Measurements from ENCODE around the gene ZFP1. TPM values are rescaled to one million over a fixed set of nuclear protein-coding genes. Genes with fewer than 3 reads are reported as not detected.

Gene ZFP1
- total RNA-seq, 1 experiment from 2014 or later, result 9.7 TPM

DNA sequence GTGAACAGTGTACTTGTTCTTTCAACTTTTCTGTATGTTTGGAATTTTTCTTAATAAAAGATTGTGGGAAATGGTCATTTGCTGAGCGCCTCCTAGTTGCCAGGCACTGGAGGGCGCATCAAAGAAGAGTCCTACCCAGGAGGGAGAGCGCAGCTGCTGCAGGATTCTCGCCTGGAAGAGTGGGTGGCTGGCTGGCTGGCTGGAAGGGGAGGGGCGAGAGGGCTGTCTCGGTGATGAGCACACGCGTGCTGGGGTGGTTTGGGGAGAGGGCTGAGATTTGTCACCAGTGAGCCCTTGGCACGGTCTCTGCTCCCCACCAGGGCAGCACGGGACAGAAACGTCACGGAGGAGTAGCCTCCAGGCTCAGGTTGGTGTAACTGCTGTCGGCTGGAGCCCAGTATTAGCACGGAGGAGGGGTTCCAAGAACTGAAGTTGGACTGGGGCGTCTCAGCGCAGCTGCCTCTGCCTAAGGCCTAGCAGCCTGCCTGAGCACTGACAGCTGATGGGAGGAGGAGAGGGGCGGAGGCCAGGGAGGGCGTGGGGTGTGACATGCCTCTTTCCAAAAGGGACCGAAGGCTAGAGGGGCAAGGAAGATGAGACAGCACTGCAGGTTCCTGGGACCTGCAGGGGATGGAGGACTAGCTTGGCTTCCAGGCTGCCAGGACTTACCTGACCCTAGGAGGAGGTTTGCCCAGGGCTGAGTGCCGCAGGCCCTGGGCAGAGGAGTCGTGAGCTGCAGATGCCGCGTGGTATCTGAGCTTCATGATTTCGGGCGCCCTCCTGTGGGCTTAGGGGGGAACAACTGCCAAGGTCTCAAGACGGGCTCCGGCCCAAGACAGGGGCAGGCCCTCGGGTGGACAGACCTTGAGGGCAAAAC lies 37.4 kb upstream of the ZFP1 start:
- peak; percentile 90 for DNase-seq (ENCODE audit: low spot score)
- H3K4me3 Mint-ChIP-seq, result peak overlapping the region; percentile 27
- H3K27me3 Mint-ChIP-seq (ENCODE audit: low read depth), result no peaks in the 10 kb centered on the region
- POLR2A ChIA-PET, result interaction anchor here (2.3 to 2.8 kb wide), 2 partner anchors 112 to 126 kb away, joined by 16 to 18 read pairs; partner anchors contain the start of genes WDR59 and ZNRF1
- CTCF ChIA-PET, result interaction anchor here (0.5 to 5.7 kb wide), 64 partner anchors 10 to 415 kb away, joined by 3 to 158 read pairs (median 5); partner anchors contain the start of genes FA2H, WDR59 and ZNRF1
- peak; percentile 72 for ATAC-seq
- H3K27ac Mint-ChIP-seq, result peak overlapping the region; percentile 38
- peaks cover 53% of the 10 kb centered on the region for H3K4me1 Mint-ChIP-seq
- H3K36me3 Mint-ChIP-seq, result 0 out of 2 replicates have a peak, but pooled peaks cover 2% of the 10 kb centered on the region
- no peaks in the 10 kb centered on the region for H3K9me3 Mint-ChIP-seq
- no peak for TF ChIP-seq ZNF671 (CRISPR knock-in tag; IDR thresholded peaks at IDR 0.05)
- no peak for TF ChIP-seq ZNF416 (CRISPR knock-in tag; IDR thresholded peaks at IDR 0.05)
- no peak for TF ChIP-seq NFYB (CRISPR knock-in tag; conservative IDR thresholded peaks at IDR 0.05; ENCODE audit: low read depth)
- TF ChIP-seq, protein P1, sequence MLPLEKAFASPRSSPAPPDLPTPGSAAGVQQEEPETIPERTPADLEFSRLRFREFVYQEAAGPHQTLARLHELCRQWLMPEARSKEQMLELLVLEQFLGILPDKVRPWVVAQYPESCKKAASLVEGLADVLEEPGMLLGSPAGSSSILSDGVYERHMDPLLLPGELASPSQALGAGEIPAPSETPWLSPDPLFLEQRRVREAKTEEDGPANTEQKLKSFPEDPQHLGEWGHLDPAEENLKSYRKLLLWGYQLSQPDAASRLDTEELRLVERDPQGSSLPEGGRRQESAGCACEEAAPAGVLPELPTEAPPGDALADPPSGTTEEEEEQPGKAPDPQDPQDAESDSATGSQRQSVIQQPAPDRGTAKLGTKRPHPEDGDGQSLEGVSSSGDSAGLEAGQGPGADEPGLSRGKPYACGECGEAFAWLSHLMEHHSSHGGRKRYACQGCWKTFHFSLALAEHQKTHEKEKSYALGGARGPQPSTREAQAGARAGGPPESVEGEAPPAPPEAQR (CRISPR knock-in tag; IDR thresholded peaks at IDR 0.05), result no peak
- no peak for TF ChIP-seq CREB1 (CRISPR knock-in tag; IDR thresholded peaks at IDR 0.05)
- 0 out of 2 replicates have a peak, but pooled peaks have one; percentile 10 for TF ChIP-seq ZBTB21 (CRISPR knock-in tag; IDR thresholded peaks at IDR 0.05; ENCODE audit: borderline replicate concordance)
- TF ChIP-seq GRHL2 (CRISPR knock-in tag; IDR thresholded peaks at IDR 0.05; ENCODE audit: insufficient replicate concordance, severe bottlenecking), result no peak
- no peak for TF ChIP-seq SMAD4 (CRISPR knock-in tag; IDR thresholded peaks at IDR 0.05)
- no peak for TF ChIP-seq NR3C1 (CRISPR knock-in tag; conservative IDR thresholded peaks at IDR 0.05; ENCODE audit: low read depth)
- no peak for TF ChIP-seq NFATC4 (CRISPR knock-in tag; IDR thresholded peaks at IDR 0.05)
- TF ChIP-seq, protein P2, sequence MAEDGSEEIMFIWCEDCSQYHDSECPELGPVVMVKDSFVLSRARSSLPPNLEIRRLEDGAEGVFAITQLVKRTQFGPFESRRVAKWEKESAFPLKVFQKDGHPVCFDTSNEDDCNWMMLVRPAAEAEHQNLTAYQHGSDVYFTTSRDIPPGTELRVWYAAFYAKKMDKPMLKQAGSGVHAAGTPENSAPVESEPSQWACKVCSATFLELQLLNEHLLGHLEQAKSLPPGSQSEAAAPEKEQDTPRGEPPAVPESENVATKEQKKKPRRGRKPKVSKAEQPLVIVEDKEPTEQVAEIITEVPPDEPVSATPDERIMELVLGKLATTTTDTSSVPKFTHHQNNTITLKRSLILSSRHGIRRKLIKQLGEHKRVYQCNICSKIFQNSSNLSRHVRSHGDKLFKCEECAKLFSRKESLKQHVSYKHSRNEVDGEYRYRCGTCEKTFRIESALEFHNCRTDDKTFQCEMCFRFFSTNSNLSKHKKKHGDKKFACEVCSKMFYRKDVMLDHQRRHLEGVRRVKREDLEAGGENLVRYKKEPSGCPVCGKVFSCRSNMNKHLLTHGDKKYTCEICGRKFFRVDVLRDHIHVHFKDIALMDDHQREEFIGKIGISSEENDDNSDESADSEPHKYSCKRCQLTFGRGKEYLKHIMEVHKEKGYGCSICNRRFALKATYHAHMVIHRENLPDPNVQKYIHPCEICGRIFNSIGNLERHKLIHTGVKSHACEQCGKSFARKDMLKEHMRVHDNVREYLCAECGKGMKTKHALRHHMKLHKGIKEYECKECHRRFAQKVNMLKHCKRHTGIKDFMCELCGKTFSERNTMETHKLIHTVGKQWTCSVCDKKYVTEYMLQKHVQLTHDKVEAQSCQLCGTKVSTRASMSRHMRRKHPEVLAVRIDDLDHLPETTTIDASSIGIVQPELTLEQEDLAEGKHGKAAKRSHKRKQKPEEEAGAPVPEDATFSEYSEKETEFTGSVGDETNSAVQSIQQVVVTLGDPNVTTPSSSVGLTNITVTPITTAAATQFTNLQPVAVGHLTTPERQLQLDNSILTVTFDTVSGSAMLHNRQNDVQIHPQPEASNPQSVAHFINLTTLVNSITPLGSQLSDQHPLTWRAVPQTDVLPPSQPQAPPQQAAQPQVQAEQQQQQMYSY (CRISPR knock-in tag; IDR thresholded peaks at IDR 0.05), result no peak
- TF ChIP-seq, protein P3, sequence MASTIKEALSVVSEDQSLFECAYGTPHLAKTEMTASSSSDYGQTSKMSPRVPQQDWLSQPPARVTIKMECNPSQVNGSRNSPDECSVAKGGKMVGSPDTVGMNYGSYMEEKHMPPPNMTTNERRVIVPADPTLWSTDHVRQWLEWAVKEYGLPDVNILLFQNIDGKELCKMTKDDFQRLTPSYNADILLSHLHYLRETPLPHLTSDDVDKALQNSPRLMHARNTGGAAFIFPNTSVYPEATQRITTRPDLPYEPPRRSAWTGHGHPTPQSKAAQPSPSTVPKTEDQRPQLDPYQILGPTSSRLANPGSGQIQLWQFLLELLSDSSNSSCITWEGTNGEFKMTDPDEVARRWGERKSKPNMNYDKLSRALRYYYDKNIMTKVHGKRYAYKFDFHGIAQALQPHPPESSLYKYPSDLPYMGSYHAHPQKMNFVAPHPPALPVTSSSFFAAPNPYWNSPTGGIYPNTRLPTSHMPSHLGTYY (CRISPR knock-in tag; IDR thresholded peaks at IDR 0.05), result no peak
- TF ChIP-seq, protein P4, sequence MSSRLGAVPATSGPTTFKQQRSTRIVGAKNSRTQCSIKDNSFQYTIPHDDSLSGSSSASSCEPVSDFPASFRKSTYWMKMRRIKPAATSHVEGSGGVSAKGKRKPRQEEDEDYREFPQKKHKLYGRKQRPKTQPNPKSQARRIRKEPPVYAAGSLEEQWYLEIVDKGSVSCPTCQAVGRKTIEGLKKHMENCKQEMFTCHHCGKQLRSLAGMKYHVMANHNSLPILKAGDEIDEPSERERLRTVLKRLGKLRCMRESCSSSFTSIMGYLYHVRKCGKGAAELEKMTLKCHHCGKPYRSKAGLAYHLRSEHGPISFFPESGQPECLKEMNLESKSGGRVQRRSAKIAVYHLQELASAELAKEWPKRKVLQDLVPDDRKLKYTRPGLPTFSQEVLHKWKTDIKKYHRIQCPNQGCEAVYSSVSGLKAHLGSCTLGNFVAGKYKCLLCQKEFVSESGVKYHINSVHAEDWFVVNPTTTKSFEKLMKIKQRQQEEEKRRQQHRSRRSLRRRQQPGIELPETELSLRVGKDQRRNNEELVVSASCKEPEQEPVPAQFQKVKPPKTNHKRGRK (CRISPR knock-in tag; IDR thresholded peaks at IDR 0.05; ENCODE audit: borderline replicate concordance), result no peak
- TF ChIP-seq SOX15 (CRISPR knock-in tag; IDR thresholded peaks at IDR 0.05), result no peak
- TF ChIP-seq ZNF423 (CRISPR knock-in tag; IDR thresholded peaks at IDR 0.05), result no peak
- peak; percentile 36; the same call in 1 of the 2 replicates for TF ChIP-seq FOXP1 (CRISPR knock-in tag; IDR thresholded peaks at IDR 0.05; ENCODE audit: borderline replicate concordance)
- TF ChIP-seq, protein P5, sequence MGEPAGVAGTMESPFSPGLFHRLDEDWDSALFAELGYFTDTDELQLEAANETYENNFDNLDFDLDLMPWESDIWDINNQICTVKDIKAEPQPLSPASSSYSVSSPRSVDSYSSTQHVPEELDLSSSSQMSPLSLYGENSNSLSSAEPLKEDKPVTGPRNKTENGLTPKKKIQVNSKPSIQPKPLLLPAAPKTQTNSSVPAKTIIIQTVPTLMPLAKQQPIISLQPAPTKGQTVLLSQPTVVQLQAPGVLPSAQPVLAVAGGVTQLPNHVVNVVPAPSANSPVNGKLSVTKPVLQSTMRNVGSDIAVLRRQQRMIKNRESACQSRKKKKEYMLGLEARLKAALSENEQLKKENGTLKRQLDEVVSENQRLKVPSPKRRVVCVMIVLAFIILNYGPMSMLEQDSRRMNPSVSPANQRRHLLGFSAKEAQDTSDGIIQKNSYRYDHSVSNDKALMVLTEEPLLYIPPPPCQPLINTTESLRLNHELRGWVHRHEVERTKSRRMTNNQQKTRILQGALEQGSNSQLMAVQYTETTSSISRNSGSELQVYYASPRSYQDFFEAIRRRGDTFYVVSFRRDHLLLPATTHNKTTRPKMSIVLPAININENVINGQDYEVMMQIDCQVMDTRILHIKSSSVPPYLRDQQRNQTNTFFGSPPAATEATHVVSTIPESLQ (CRISPR knock-in tag; IDR thresholded peaks at IDR 0.05), result no peak
- no peak for TF ChIP-seq EMX1 (CRISPR knock-in tag; IDR thresholded peaks at IDR 0.05)
- TF ChIP-seq, protein P6, sequence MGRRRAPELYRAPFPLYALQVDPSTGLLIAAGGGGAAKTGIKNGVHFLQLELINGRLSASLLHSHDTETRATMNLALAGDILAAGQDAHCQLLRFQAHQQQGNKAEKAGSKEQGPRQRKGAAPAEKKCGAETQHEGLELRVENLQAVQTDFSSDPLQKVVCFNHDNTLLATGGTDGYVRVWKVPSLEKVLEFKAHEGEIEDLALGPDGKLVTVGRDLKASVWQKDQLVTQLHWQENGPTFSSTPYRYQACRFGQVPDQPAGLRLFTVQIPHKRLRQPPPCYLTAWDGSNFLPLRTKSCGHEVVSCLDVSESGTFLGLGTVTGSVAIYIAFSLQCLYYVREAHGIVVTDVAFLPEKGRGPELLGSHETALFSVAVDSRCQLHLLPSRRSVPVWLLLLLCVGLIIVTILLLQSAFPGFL (CRISPR knock-in tag; IDR thresholded peaks at IDR 0.05; ENCODE audit: borderline replicate concordance), result no peak
- TF ChIP-seq SMAD3 (CRISPR knock-in tag; IDR thresholded peaks at IDR 0.05; ENCODE audit: borderline replicate concordance), result 0 out of 2 replicates have a peak, but pooled peaks have one; percentile 57
- TF ChIP-seq, protein P7, sequence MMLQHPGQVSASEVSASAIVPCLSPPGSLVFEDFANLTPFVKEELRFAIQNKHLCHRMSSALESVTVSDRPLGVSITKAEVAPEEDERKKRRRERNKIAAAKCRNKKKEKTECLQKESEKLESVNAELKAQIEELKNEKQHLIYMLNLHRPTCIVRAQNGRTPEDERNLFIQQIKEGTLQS (CRISPR knock-in tag; conservative IDR thresholded peaks at IDR 0.05), result no peak
